IPS-15b (cell line): Measurements from ENCODE around the gene NYAP2.

Experiments
- H3K27me3 ChIP-seq: one replicate; pipeline ENCODE4 v1.6.1; 2013; ENCODE audit warnings: low read length; ENCODE audit not compliant: control insufficient read depth, insufficient read depth
- H3K36me3 ChIP-seq: one replicate; pipeline ENCODE4 v1.6.1; 2013; ENCODE audit warnings: low read length; ENCODE audit not compliant: control insufficient read depth, insufficient read depth
- H3K4me1 ChIP-seq: one replicate; pipeline ENCODE4 v1.6.1; 2013; ENCODE audit warnings: mild to moderate bottlenecking, low read length; ENCODE audit not compliant: control insufficient read depth, insufficient read depth
- H3K4me3 ChIP-seq: one replicate; pipeline ENCODE4 v1.5.1; 2013; ENCODE audit warnings: low read depth, low read length
- H3K9ac ChIP-seq: one replicate; pipeline ENCODE4 v1.6.1; 2013; ENCODE audit warnings: low read depth, mild to moderate bottlenecking, low read length
- H3K9me3 ChIP-seq: one replicate; pipeline ENCODE4 v1.6.1; 2013; ENCODE audit warnings: mild to moderate bottlenecking, low read length; ENCODE audit not compliant: control insufficient read depth, insufficient read depth

The NYAP2 gene

DNA sequence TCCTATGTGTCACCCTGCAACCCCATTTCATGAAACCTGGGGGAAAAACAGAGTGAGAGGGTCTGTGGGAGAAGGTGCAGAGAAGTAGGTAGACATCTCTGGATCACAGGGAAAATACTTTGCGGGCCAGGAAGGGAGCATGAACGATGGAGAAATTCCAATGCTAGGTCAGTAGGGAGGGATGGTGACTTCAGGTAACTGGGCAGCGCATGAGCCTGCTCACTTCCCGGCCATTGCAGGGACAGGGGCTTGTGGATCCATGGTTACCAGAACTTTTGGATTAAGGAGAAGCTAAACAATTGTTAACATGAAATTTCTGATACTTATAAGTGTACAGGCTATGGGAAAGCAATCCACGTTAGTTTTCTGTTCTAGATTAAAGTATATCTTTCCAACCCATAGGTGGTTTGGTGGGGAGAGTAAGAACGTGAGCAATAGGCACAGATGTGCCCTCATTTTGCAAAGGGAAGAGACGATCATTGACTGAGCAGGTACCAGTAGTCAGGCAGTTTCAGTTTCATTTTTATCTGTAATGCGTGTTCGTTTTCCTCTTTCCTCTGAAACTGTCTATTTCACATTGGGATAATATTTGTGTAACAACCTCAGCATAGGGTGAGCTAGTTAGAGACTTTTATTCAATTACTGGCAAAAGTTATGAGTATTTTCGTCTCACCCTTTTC is 65.0 kb downstream of the NYAP2 start:
- no peak overlapping the region for H3K9ac ChIP-seq
- no peaks in the 10 kb centered on the region for H3K9me3 ChIP-seq
- H3K4me3 ChIP-seq = no peak overlapping the region
- peaks cover 6% of the 10 kb centered on the region for H3K4me1 ChIP-seq
- no peaks in the 10 kb centered on the region for H3K27me3 ChIP-seq
- H3K36me3 ChIP-seq = no peaks in the 10 kb centered on the region

DNA sequence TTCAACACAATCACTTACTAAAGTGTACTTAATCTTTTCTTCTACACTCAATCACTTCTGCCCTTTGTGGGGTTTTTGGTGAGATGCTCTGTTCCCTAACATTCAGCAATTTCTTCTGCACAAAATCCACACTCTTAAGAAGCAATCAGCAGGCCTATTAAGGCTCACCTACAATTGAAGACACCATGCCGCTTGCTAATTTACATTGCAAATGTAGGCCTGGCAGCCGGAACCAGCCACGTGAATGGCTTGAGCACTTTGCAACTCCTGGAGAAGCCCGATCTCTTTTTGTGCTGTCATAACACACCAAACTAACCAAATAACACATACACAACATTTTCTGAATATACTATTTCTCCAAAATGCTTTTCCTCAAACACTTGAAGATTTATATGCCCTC is 66.3 kb downstream of the NYAP2 start:
- Histone ChIP-seq H3K36me3 (no peaks in the 10 kb centered on the region), H3K4me1 (peaks cover 6% of the 10 kb centered on the region), H3K9ac (no peak overlapping the region), H3K27me3 (no peaks in the 10 kb centered on the region), H3K9me3 (no peaks in the 10 kb centered on the region), H3K4me3 (no peak overlapping the region)

DNA sequence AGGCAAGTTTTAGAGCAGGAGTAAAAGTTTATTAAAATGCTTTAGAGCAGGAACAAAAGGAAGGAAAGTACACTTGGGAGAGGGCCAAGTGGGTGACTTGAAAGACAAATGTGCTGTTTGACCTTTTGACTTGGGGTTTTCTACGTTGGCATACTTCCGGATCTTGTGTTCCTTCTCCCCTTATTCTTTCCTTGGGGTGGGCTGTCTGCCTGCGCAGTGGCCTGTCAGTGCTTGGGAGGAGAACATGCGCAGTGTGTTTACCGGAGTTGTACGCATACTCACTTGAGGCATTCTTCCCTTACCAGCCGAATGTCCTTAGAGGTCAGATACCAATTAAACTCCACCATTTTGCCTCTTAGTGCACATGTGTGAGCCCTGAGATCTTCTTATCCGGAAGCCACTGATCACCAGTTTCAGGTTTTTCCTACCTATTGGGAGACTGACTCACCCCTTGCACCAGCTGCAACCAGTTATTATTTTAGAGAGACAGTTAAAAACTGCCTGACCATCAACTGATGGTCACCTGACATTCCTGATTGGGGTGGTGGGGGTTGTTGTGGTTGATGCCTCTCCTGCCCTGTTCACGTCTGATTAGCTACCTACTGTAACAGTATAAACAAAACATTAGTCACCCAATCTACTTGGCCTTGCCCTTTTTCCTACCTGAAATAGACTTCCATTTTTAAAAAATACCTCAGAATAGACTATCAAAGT is 67.5 kb downstream of the NYAP2 start:
- no peaks in the 10 kb centered on the region for H3K9me3 ChIP-seq
- no peaks in the 10 kb centered on the region for H3K27me3 ChIP-seq
- H3K4me3 ChIP-seq = no peak overlapping the region
- H3K4me1 ChIP-seq = peaks cover 6% of the 10 kb centered on the region
- no peak overlapping the region for H3K9ac ChIP-seq
- no peaks in the 10 kb centered on the region for H3K36me3 ChIP-seq

DNA sequence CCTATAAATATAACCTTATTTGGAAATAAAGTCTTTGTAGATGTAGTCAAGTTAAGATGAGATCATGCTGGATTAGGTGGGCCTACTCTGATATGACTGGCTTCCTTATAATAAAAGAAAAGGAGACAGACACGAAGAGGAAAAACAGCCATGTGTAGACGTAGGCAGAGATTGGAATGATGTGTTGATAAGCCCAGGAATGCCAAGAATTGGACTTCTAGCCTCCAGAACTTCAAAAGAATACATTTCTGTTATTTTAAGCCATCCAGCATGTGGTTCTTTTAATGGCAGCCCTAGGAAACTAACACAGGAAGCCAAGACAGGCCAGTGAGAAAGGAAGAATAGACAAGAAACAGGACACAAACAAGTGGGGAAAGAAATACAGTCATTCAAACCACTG is 68.6 kb downstream of the NYAP2 start:
- H3K4me1 ChIP-seq = peaks cover 6% of the 10 kb centered on the region
- H3K9me3 ChIP-seq = no peaks in the 10 kb centered on the region
- H3K4me3 ChIP-seq = no peak overlapping the region
- H3K36me3 ChIP-seq = no peaks in the 10 kb centered on the region
- no peak overlapping the region for H3K9ac ChIP-seq
- no peaks in the 10 kb centered on the region for H3K27me3 ChIP-seq

DNA sequence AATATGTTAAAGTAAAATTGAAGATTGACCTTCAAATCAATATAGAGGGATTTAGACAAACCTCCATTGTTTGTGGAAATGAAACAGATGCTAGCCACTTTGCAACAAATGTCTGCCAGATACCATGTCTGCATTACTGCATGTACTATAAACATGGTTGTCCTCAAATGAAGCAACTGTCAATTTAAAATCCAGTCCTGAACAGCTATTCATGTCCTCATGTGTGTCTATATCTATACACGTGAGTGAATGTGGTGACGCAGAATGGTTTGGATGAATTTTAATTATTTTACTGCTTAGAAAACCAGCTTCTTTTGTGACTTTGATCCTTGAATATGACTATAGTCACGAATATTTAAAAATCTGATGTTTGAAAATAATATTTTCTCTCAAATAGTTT is 71.5 kb downstream of the NYAP2 start:
- Histone ChIP-seq H3K4me1 (peaks cover 5% of the 10 kb centered on the region), H3K9ac (no peak overlapping the region), H3K36me3 (no peaks in the 10 kb centered on the region), H3K9me3 (no peaks in the 10 kb centered on the region), H3K4me3 (no peak overlapping the region), H3K27me3 (no peaks in the 10 kb centered on the region)

DNA sequence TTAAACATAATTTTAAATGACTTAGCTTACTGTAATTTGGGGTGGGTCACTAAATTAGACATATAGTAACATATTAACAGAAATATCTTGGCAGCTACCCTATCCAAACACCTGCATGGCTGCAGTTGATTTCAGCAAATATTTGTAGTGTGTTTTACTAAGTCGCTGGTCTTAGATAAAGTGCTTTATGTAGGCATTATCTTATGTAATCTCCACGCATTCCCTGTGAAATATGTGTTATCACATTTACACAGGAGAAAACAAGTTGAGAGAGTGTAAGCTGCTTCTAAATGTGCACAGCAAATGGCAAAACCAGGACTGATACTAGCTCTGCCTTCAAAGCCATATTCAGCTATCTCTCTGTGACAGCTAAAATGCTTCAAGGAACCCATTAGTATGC is 72.0 kb downstream of the NYAP2 start:
- H3K9ac ChIP-seq = no peak overlapping the region
- H3K4me1 ChIP-seq = peaks cover under 1% of the 10 kb centered on the region
- no peak overlapping the region for H3K4me3 ChIP-seq
- H3K27me3 ChIP-seq = no peaks in the 10 kb centered on the region
- no peaks in the 10 kb centered on the region for H3K9me3 ChIP-seq
- H3K36me3 ChIP-seq = no peaks in the 10 kb centered on the region

DNA sequence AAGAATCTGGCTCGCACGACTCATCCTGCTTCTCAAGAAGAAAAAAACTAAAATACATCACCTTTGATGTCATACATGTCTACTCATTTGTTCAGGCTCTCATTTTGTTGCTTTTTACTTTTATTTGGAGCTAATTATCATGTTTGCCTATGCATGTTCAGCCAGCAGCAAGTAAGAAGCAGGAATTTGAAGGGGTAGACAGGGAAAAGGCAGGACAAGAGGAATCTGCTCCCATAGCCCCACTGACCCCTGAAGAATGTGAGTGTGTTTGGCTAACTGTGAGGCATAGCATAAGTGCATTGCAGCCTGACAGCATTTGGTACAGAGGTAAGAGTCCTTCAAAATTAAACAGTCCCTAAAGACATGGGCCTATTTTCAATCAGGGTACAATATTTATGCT is 72.7 kb downstream of the NYAP2 start:
- Histone ChIP-seq H3K36me3 (no peaks in the 10 kb centered on the region), H3K4me1 (no peaks in the 10 kb centered on the region)

DNA sequence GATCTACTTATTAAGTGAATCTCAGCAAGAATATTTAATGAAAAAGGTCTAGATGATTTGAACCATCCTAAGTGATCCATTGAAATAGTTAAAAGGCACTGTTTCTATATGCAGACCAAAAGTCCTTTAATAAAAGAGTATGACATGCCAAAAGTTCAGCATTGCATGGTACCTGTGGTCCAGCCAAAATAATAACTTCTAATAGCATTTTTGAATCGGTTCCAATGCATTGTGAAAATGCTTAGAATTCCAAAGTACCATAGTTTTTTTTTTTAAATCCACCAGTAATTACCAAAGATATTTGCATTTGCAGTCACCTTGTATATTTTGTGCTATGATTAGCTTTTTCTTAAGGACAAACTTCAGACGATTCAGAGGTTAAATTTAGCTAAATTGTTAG is 79.9 kb downstream of the NYAP2 start:
- Histone ChIP-seq H3K9me3 (no peaks in the 10 kb centered on the region), H3K4me3 (no peak overlapping the region), H3K27me3 (no peaks in the 10 kb centered on the region), H3K9ac (no peak overlapping the region), H3K36me3 (no peaks in the 10 kb centered on the region), H3K4me1 (no peaks in the 10 kb centered on the region)

More for the DNA sequence above, 72.7 kb downstream of the NYAP2 start:
- Histone ChIP-seq H3K9me3 (no peaks in the 10 kb centered on the region), H3K27me3 (no peaks in the 10 kb centered on the region), H3K4me3 (no peak overlapping the region), H3K9ac (no peak overlapping the region)

DNA sequence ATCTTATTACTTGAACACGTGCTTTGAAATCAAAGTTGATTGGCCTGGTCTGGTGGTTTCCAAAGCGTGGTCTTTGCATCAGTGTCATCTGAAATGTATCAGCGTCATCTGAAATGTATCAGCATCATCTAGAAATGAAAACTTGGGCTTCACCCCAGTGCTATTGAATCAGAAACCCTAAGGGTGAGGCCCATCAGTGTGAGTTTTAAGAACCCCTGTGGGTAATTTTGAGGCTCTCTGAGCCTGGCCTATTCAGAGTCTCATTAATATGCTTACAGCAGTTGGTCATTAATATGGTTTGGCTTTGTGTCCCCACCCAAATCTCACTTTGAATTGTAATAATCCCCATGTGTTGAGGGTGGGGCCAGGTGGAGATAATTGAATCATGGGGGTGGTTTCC is 85.2 kb downstream of the NYAP2 start:
- Histone ChIP-seq H3K4me1 (no peaks in the 10 kb centered on the region), H3K9ac (no peak overlapping the region), H3K4me3 (no peak overlapping the region), H3K36me3 (no peaks in the 10 kb centered on the region), H3K9me3 (no peaks in the 10 kb centered on the region), H3K27me3 (no peaks in the 10 kb centered on the region)

DNA sequence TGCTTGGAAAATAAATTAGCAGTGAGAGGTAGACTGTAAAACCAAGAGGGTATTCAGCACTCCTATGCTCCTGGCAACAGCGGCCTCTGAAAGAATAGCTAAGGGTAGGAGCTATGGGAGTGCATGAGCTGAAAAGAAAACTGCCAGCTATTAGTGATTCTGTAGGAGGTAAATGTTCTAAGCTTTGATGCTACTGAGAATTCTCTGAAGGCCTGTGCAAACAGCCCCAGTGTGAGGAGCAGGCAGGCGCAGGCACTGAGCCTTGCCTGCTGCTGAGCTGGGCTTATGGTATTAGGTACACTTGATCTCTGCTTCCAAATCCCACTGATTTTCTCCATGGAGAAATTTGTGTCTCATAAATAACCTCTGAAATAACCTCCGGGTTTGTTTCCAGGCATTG is 86.7 kb downstream of the NYAP2 start:
- H3K4me3 ChIP-seq = no peak overlapping the region
- H3K36me3 ChIP-seq = no peaks in the 10 kb centered on the region
- no peaks in the 10 kb centered on the region for H3K27me3 ChIP-seq

DNA sequence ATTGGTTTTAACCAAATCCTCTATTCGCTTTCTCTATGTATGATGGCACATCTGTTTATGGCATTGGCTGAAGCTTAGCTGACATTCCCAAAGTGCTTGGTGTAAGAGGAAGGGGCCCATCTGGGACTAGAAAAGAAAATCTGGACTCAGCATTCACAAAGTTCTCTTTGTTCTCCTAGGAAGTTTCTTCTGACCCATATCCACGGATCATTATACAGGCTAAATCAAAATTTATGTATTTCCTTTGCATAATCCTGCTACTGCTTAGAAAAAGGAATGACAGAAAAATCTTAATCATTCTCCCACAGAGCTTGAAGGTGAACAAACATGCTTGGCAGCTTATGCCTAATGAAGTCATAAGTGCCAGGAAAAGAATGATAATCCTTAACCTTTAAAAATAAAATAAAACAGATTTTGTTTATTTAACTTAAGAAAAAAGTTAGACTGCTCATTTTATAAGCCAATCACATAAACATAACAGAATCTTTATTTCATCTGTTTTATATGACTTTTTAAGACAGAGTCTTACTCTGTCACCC is 88.4 kb downstream of the NYAP2 start:
- Histone ChIP-seq H3K4me1 (no peaks in the 10 kb centered on the region), H3K9me3 (no peaks in the 10 kb centered on the region), H3K4me3 (no peak overlapping the region), H3K36me3 (no peaks in the 10 kb centered on the region), H3K9ac (no peak overlapping the region), H3K27me3 (no peaks in the 10 kb centered on the region)

More for the DNA sequence above, 86.7 kb downstream of the NYAP2 start:
- no peak overlapping the region for H3K9ac ChIP-seq
- H3K4me1 ChIP-seq = no peaks in the 10 kb centered on the region
- H3K9me3 ChIP-seq = no peaks in the 10 kb centered on the region

DNA sequence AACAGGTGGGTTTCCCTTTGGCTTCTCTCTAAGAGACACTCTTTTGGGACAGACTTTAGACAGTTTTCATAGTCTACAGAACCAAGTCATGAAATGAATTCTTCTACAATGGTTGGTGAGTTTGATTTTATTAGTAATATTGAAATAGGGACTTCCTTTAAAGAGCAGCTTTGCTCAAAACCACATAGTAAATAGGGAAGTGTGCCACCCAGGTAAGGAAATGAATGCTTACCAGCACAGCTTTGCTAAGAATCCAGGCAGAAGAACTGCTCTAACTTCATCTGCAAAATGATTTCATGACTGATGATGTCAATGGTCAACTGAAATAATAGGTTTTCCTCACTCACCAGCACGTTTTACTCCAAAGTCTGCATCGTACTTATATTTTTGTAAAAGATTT is 89.2 kb downstream of the NYAP2 start:
- H3K4me3 ChIP-seq = no peak overlapping the region
- no peaks in the 10 kb centered on the region for H3K4me1 ChIP-seq
- H3K9me3 ChIP-seq = no peaks in the 10 kb centered on the region
- no peaks in the 10 kb centered on the region for H3K27me3 ChIP-seq
- H3K36me3 ChIP-seq = no peaks in the 10 kb centered on the region
- no peak overlapping the region for H3K9ac ChIP-seq
